SU-DHL-6 (cell line): ENCODE results near the gene CLTCL1.
"Not testable (repeated sequence)": the region's sequence is repeated elsewhere in the genome, so short reads cannot be mapped to it uniquely, and the experiment has no call there.

ENCODE experiments used
- EZH2phosphoT487 ChIP-seq: fragments of 200-600 bp; sonication (generic), shearing (Covaris generic); conservative IDR thresholded peaks from 2 replicates; pipeline ENCODE4 v1.6.1; 2018; ENCODE audit warnings: mild to moderate bottlenecking, antibody characterized with exemption, low read length, moderate library complexity, mixed read lengths
- TF ChIP-seq, protein P1 (sequence below): fragments of 200-600 bp; sonication (generic); IDR thresholded peaks from one replicate; pipeline ENCODE4 v1.5.1; 2017; ENCODE audit warnings: antibody characterized with exemption, mild to moderate bottlenecking, low read length, moderate library complexity; ENCODE audit not compliant: insufficient read depth, poor library complexity, severe bottlenecking

DNA sequence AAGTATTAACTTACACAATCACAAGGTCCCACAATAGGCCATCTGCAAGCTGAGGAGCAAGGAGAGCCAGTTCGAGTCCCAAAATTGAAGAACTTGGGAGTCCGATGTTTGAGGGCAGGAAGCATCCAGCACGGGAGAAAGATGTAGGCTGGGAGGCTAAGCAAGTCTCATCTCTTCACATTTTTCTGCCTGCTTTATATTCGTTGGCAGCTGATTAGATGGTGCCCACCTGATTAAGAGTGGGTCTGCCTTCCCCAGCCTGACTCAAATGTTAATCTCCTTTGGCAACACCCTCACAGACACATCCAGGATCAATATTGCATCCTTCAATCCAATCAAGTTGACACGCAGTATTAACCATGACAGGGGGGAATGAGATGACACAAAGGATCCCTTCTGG lies 38.7 kb upstream of the CLTCL1 start:
- TF ChIP-seq, protein P1, sequence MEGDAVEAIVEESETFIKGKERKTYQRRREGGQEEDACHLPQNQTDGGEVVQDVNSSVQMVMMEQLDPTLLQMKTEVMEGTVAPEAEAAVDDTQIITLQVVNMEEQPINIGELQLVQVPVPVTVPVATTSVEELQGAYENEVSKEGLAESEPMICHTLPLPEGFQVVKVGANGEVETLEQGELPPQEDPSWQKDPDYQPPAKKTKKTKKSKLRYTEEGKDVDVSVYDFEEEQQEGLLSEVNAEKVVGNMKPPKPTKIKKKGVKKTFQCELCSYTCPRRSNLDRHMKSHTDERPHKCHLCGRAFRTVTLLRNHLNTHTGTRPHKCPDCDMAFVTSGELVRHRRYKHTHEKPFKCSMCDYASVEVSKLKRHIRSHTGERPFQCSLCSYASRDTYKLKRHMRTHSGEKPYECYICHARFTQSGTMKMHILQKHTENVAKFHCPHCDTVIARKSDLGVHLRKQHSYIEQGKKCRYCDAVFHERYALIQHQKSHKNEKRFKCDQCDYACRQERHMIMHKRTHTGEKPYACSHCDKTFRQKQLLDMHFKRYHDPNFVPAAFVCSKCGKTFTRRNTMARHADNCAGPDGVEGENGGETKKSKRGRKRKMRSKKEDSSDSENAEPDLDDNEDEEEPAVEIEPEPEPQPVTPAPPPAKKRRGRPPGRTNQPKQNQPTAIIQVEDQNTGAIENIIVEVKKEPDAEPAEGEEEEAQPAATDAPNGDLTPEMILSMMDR: not testable (repeated sequence)
- not testable (repeated sequence) for TF ChIP-seq EZH2phosphoT487
